RWPE2 (cell line): ENCODE results near the gene SIKE1.
A peak's percentile ranks its signal among the peaks of the same experiment; 100 is the strongest.

Experiments used
- ATAC-seq: fragments of 200-7000 bp; cut with Tn5 transposase; 3 replicates; pipeline ENCODE4 v1.9.1; 2021; ENCODE audit warnings: low read depth
- DNase-seq: peaks from one replicate; pipeline ENCODE4 v3.0.0-alpha.2; 2020; ENCODE audit warnings: low spot score
- H3K27ac ChIP-seq: fragments of 450-650 bp; 2 replicates; pipeline ENCODE4 v1.5.1; 2017; ENCODE audit warnings: mild to moderate bottlenecking; ENCODE audit not compliant: poor library complexity, severe bottlenecking
- H3K27me3 ChIP-seq: fragments of 250-450 bp; sonication (Bioruptor Pico); 2 replicates; pipeline ENCODE4 v1.5.1; 2021; ENCODE audit warnings: mild to moderate bottlenecking, moderate library complexity; ENCODE audit not compliant: insufficient read depth, poor library complexity, severe bottlenecking
- H3K36me3 ChIP-seq: fragments of 250-450 bp; sonication (Bioruptor Pico); 2 replicates; pipeline ENCODE4 v1.5.1; 2020; ENCODE audit warnings: low read depth, mild to moderate bottlenecking, moderate library complexity
- H3K4me1 ChIP-seq: fragments of 250-450 bp; sonication (Bioruptor Pico); 2 replicates; pipeline ENCODE4 v1.5.1; 2021; ENCODE audit warnings: mild to moderate bottlenecking, moderate library complexity; ENCODE audit not compliant: insufficient read depth, poor library complexity, severe bottlenecking
- H3K4me3 ChIP-seq: fragments of 250-450 bp; sonication (Bioruptor Pico); 2 replicates; pipeline ENCODE4 v1.5.1; 2021; ENCODE audit warnings: mild to moderate bottlenecking, moderate library complexity; ENCODE audit not compliant: severe bottlenecking
- H3K9me3 ChIP-seq: fragments of 250-450 bp; sonication (Bioruptor Pico); 2 replicates; pipeline ENCODE4 v1.5.1; 2021; ENCODE audit warnings: mild to moderate bottlenecking, moderate library complexity; ENCODE audit not compliant: severe bottlenecking
- CTCF ChIP-seq: fragments of 450-650 bp; IDR thresholded peaks from one replicate; pipeline ENCODE4 v1.5.1; 2017; ENCODE audit warnings: mild to moderate bottlenecking, moderate library complexity; ENCODE audit not compliant: poor library complexity, severe bottlenecking

SIKE1 gene

GRCh38 chr1:114758256-114758832, 22.1 kb downstream of the SIKE1 start:
- H3K4me3 ChIP-seq, result peak overlapping the region; percentile 88
- ATAC-seq (no peak), DNase-seq (no peak)
- no peaks in the 10 kb centered on the region for H3K9me3 ChIP-seq
- H3K36me3 ChIP-seq, result peaks cover 28% of the 10 kb centered on the region
- H3K27ac ChIP-seq, result peak overlapping the region; percentile 74
- no peaks in the 10 kb centered on the region for H3K27me3 ChIP-seq
- peak; percentile 14 for TF ChIP-seq CTCF
- peaks cover 12% of the 10 kb centered on the region for H3K4me1 ChIP-seq

- Histone ChIP-seq H3K4me3 (peak within 1 kb of the TSS; percentile 88), H3K9me3 (no peaks in the 10 kb centered on the region), H3K27ac (peak within 1 kb of the TSS; percentile 74), H3K4me1 (peaks cover 12% of the 10 kb centered on the region), H3K27me3 (no peaks in the 10 kb centered on the region), H3K36me3 (peaks cover 28% of the 10 kb centered on the region)
- peak; percentile 41 for TF ChIP-seq CTCF
- DNase-seq (peak; percentile 94), ATAC-seq (peak; percentile 90)
These were observed 22.8 kb downstream of the SIKE1 start, which contains the start of gene CSDE1 for GRCh38 chr1:114757455-114758255. Gene CSDE1, minus strand, starts transcription at chr1:114757984. Its CDS starts 18,094 bp downstream, at chr1:114739890.

- H3K4me1 ChIP-seq, result peaks cover 12% of the 10 kb centered on the region
- no peak for DNase-seq
- TF ChIP-seq CTCF, result no peak
- no peaks in the 10 kb centered on the region for H3K9me3 ChIP-seq
- H3K27me3 ChIP-seq, result no peaks in the 10 kb centered on the region
- peaks cover 28% of the 10 kb centered on the region for H3K36me3 ChIP-seq
- ATAC-seq, result peak; percentile 38
- peak overlapping the region; percentile 74 for H3K27ac ChIP-seq
- H3K4me3 ChIP-seq, result peak overlapping the region; percentile 88
These were observed 23.5 kb downstream of the SIKE1 start for GRCh38 chr1:114756949-114757454.

- DNase-seq (no peak), ATAC-seq (no peak)
- TF ChIP-seq CTCF, result no peak
- H3K9me3 ChIP-seq, result no peaks in the 10 kb centered on the region
- H3K4me1 ChIP-seq, result peaks cover 12% of the 10 kb centered on the region
- H3K27ac ChIP-seq, result peak overlapping the region; percentile 74
- no peaks in the 10 kb centered on the region for H3K27me3 ChIP-seq
- peaks cover 29% of the 10 kb centered on the region for H3K36me3 ChIP-seq
- peak overlapping the region; percentile 88 for H3K4me3 ChIP-seq
These were observed 24.2 kb downstream of the SIKE1 start for GRCh38 chr1:114756009-114756892.
